Upper lobe of left lung (tissue), 4 donors: ENCODE measurements around the gene SERPINB2.

ENCODE experiments used
- CTCF ChIP-seq, 6 experiments: fragments of 450-650 bp in 4 of 6; fragments of 200-600 bp in 2 of 6; sonication (generic) in 2 of 6; IDR thresholded peaks; one replicate each; pipeline ENCODE4 v1.5.1; 2016 to 2019; ENCODE audit warnings: antibody characterized with exemption in 6 of 6
- EP300 ChIP-seq, 4 donors: sonication (generic); formaldehyde crosslinking; IDR thresholded peaks; one replicate each; pipeline ENCODE4 v1.5.1; 2017; ENCODE audit warnings: antibody characterized with exemption in 4 of 4, control low read depth in 2 of 4
- POLR2A ChIP-seq, 4 donors: fragments of 450-650 bp; IDR thresholded peaks; one replicate each; pipeline ENCODE4 v1.5.1; 2016 to 2017; ENCODE audit warnings: antibody characterized with exemption in 4 of 4, mild to moderate bottlenecking in 2 of 4

- TF ChIP-seq CTCF (IDR thresholded peaks at IDR 0.05), result no peak
- TF ChIP-seq POLR2A (IDR thresholded peaks at IDR 0.05), result no peak
- no peak for TF ChIP-seq EP300 (IDR thresholded peaks at IDR 0.05)
These were observed 17.7 kb upstream of the SERPINB2 start for GRCh38 chr18:63869851-63870250.
